H9 (cell line): ENCODE results near the gene CEACAM4. TPM values are rescaled to one million over a fixed set of nuclear protein-coding genes. Genes with fewer than 3 reads are reported as not detected.
A peak's percentile ranks its signal among the peaks of the same experiment; 100 is the strongest.

ENCODE experiments used
- DNase-seq: peaks from one replicate; pipeline ENCODE4 v3.0.0-alpha.2; 2017
- H2AFZ ChIP-seq: one replicate; pipeline ENCODE4 v1.6.1; 2013; ENCODE audit warnings: mild to moderate bottlenecking, low read length, control low read depth, moderate library complexity
- H2AK5ac ChIP-seq: 2 replicates; pipeline ENCODE4 v1.6.1; 2013; ENCODE audit warnings: low read length, control low read depth, mixed read lengths; ENCODE audit not compliant: insufficient read length
- H2BK120ac ChIP-seq: one replicate; pipeline ENCODE4 v1.6.1; 2013; ENCODE audit warnings: low read depth, mild to moderate bottlenecking, low read length, control low read depth, inconsistent platforms; ENCODE audit not compliant: poor library complexity, severe bottlenecking
- H2BK12ac ChIP-seq: 2 replicates; pipeline ENCODE4 v1.6.1; 2013; ENCODE audit warnings: low read length, control low read depth, mixed read lengths, low read depth; ENCODE audit not compliant: insufficient read length
- H2BK15ac ChIP-seq: 2 replicates; pipeline ENCODE4 v1.6.1; 2013; ENCODE audit warnings: low read depth, low read length, control low read depth
- H2BK20ac ChIP-seq: one replicate; pipeline ENCODE4 v1.6.1; 2013; ENCODE audit warnings: low read depth, mild to moderate bottlenecking, low read length, control low read depth, inconsistent platforms; ENCODE audit not compliant: poor library complexity, severe bottlenecking
- H2BK5ac ChIP-seq: 2 replicates; pipeline ENCODE4 v1.6.1; 2013; ENCODE audit warnings: low read length, control low read depth, mixed read lengths; ENCODE audit not compliant: insufficient read length
- H3K14ac ChIP-seq: 2 replicates; pipeline ENCODE4 v1.6.1; 2013; ENCODE audit warnings: low read length, control low read depth; ENCODE audit not compliant: insufficient read depth
- H3K18ac ChIP-seq: 2 replicates; pipeline ENCODE4 v1.6.1; 2013; ENCODE audit warnings: low read depth, mild to moderate bottlenecking, mixed read lengths, low read length, control low read depth; ENCODE audit not compliant: insufficient read length
- H3K23ac ChIP-seq: 2 replicates; pipeline ENCODE4 v1.6.1; 2013; ENCODE audit warnings: low read length, control low read depth, mixed read lengths, low read depth; ENCODE audit not compliant: insufficient read length
- H3K23me2 ChIP-seq: 2 replicates; pipeline ENCODE4 v1.6.1; 2013; ENCODE audit warnings: low read depth, mild to moderate bottlenecking, mixed read lengths, low read length, control low read depth; ENCODE audit not compliant: insufficient read length, poor library complexity, severe bottlenecking
- H3K27ac ChIP-seq: 2 replicates; pipeline ENCODE4 v1.5.1; 2013; ENCODE audit warnings: low read length, control low read depth, mixed read lengths, low read depth; ENCODE audit not compliant: insufficient read length
- H3K27me3 ChIP-seq: 2 replicates; pipeline ENCODE4 v1.6.1; 2013; ENCODE audit warnings: low read length, control low read depth, inconsistent platforms; ENCODE audit not compliant: insufficient read depth
- H3K4ac ChIP-seq: 2 replicates; pipeline ENCODE4 v1.6.1; 2013; ENCODE audit warnings: low read depth, mild to moderate bottlenecking, control low read depth, inconsistent platforms, low read length, moderate library complexity
- H3K4me1 ChIP-seq: 2 replicates; pipeline ENCODE4 v1.6.1; 2013; ENCODE audit warnings: low read length, control low read depth, inconsistent platforms; ENCODE audit not compliant: insufficient read depth
- H3K4me2 ChIP-seq: 2 replicates; pipeline ENCODE4 v1.6.1; 2013; ENCODE audit warnings: low read length, control low read depth, mixed read lengths; ENCODE audit not compliant: insufficient read length, insufficient read depth
- H3K56ac ChIP-seq: 2 replicates; pipeline ENCODE4 v1.6.1; 2013; ENCODE audit warnings: low read depth, mild to moderate bottlenecking, mixed read lengths, low read length, control low read depth; ENCODE audit not compliant: insufficient read length
- H3K79me1 ChIP-seq: 2 replicates; pipeline ENCODE4 v1.6.1; 2013; ENCODE audit warnings: low read depth, mild to moderate bottlenecking, moderate library complexity, low read length, control low read depth, inconsistent platforms; ENCODE audit not compliant: insufficient read depth, poor library complexity, severe bottlenecking
- H3K79me2 ChIP-seq: 2 replicates; pipeline ENCODE4 v1.6.1; 2013; ENCODE audit warnings: low read length, control low read depth, inconsistent platforms; ENCODE audit not compliant: insufficient read depth
- H3K9ac ChIP-seq: 2 replicates; pipeline ENCODE4 v1.6.1; 2013; ENCODE audit warnings: low read length, control low read depth, mixed read lengths; ENCODE audit not compliant: insufficient read length; ENCODE audit errors: extremely low read depth
- H3K9me3 ChIP-seq: one replicate; pipeline ENCODE4 v1.6.1; 2013; ENCODE audit warnings: low read depth, low read length, inconsistent platforms; ENCODE audit not compliant: control insufficient read depth
- H3T11ph ChIP-seq: one replicate; pipeline ENCODE4 v1.6.1; 2013; ENCODE audit warnings: mild to moderate bottlenecking, low read length, control low read depth, inconsistent platforms
- H4K20me1 ChIP-seq: one replicate; pipeline ENCODE4 v1.6.1; 2013; ENCODE audit not compliant: control insufficient read depth, insufficient read length, insufficient read depth
- H4K5ac ChIP-seq: 2 replicates; pipeline ENCODE4 v1.6.1; 2013; ENCODE audit warnings: low read depth, mild to moderate bottlenecking, mixed read lengths, low read length, control low read depth; ENCODE audit not compliant: insufficient read length
- H4K8ac ChIP-seq: replicated peaks from 2 replicates; pipeline ENCODE4 v1.6.1; 2013; ENCODE audit warnings: low read length, control low read depth, mixed read lengths, low read depth; ENCODE audit not compliant: insufficient read length
- H4K91ac ChIP-seq: 2 replicates; pipeline ENCODE4 v1.6.1; 2013; ENCODE audit warnings: low read depth, mild to moderate bottlenecking, moderate library complexity, mixed read lengths, low read length, control low read depth; ENCODE audit not compliant: insufficient read length
- H3K27ac Mint-ChIP-seq, 3 experiments: 2 replicates in 2 of 3; 3 replicates in 1 of 3; pipeline ENCODE4 v1.8.0; 2020 to 2021; ENCODE audit warnings: mixed read lengths in 3 of 3, mild to moderate bottlenecking in 1 of 3, moderate library complexity in 1 of 3
- H3K27me3 Mint-ChIP-seq: 2 replicates; pipeline ENCODE4 v1.8.0; 2021; ENCODE audit warnings: low read depth, mild to moderate bottlenecking, moderate library complexity, mixed read lengths
- H3K36me3 Mint-ChIP-seq, 3 experiments: 2 replicates in 2 of 3; 3 replicates in 1 of 3; pipeline ENCODE4 v1.8.0; 2020 to 2021; ENCODE audit warnings: low read depth in 3 of 3, mixed read lengths in 3 of 3; ENCODE audit not compliant: insufficient read depth in 1 of 3
- H3K4me1 Mint-ChIP-seq, 2 experiments: 2 replicates each; pipeline ENCODE4 v1.8.0; 2020; ENCODE audit warnings: mixed read lengths in 2 of 2
- H3K4me3 Mint-ChIP-seq, 2 experiments: 2 replicates in 1 of 2; 3 replicates in 1 of 2; pipeline ENCODE4 v1.8.0; 2020 to 2021; ENCODE audit warnings: mild to moderate bottlenecking in 2 of 2, mixed read lengths in 2 of 2, moderate library complexity in 1 of 2
- H3K9me3 Mint-ChIP-seq, 2 experiments: 2 replicates in 1 of 2; 3 replicates in 1 of 2; pipeline ENCODE4 v1.8.0; 2020; ENCODE audit warnings: mild to moderate bottlenecking in 2 of 2, mixed read lengths in 2 of 2, moderate library complexity in 1 of 2
- CTCF ChIP-seq: fragments of 200-600 bp; sonication (generic); conservative IDR thresholded peaks from 3 replicates; pipeline ENCODE4 v1.8.0; 2021; ENCODE audit warnings: antibody characterized with exemption, mild to moderate bottlenecking
- WGBS: extraction: QIAGEN DNeasy Blood & Tissue Kit; methylation state at CpG from one replicate; pipeline ENCODE4 v1.1.7; 2013; ENCODE audit warnings: missing lambda C conversion rate, low lambda C conversion rate, mixed read lengths; ENCODE audit not compliant: insufficient read length; ENCODE audit errors: extremely low coverage; 5-methylcytosine and 5-hydroxymethylcytosine counted together
- total RNA-seq: library from RNA; stranded (reverse); gene quantifications from 2 replicates; pipeline ENCODE4 v1.2.1, GENCODE V29; 2021

Gene CEACAM4
- total RNA-seq, 1 experiment from 2014 or later: not detected

- peak; percentile 56 for TF ChIP-seq CTCF
- no peak for DNase-seq
- H3K4me1 Mint-ChIP-seq: no peaks in the 10 kb centered on the region
- Histone ChIP-seq H3K79me2 (no peaks in the 10 kb centered on the region), H4K91ac (no peak overlapping the region), H4K8ac (no peak overlapping the region), H4K5ac (no peak overlapping the region), H3K56ac (no peak overlapping the region), H3K4me1 (no peaks in the 10 kb centered on the region), H3K4ac (no peak overlapping the region), H3K27me3 (no peaks in the 10 kb centered on the region), H2BK15ac (no peak overlapping the region), H3K9ac (no peak overlapping the region), H2AK5ac (no peak overlapping the region), H3K23me2 (no peaks in the 10 kb centered on the region), H3K79me1 (no peaks in the 10 kb centered on the region), H3K4me2 (no peak overlapping the region), H2BK5ac (no peak overlapping the region), H3K27ac (no peak overlapping the region), H3T11ph (no peak overlapping the region), H4K20me1 (no peaks in the 10 kb centered on the region), H3K18ac (no peak overlapping the region), H2AFZ (no peak overlapping the region), H3K23ac (no peak overlapping the region), H2BK12ac (no peak overlapping the region), H2BK120ac (no peak overlapping the region), H2BK20ac (no peak overlapping the region), H3K14ac (no peak overlapping the region), H3K9me3 (peaks cover 42% of the 10 kb centered on the region)
- H3K36me3 Mint-ChIP-seq: peaks cover 0 to 24% (median 0%) of the 10 kb centered on the region in 3 experiments; a peak in 5 of 7 replicates
- no peak overlapping the region for H3K27ac Mint-ChIP-seq
- no peak overlapping the region for H3K4me3 Mint-ChIP-seq
- peaks cover 55 to 65% of the 10 kb centered on the region in 2 experiments for H3K9me3 Mint-ChIP-seq
- H3K27me3 Mint-ChIP-seq: no peaks in the 10 kb centered on the region; the same call in 1 of the 2 replicates
- WGBS: no CpG with 5 or more reads among the region's 14 CpGs
These were observed 19.8 kb upstream of the CEACAM4 start for GRCh38 chr19:41646589-41647204.
